GM19324 (cell line): ENCODE measurements around the gene EMX2.

Experiments
- ATAC-seq: cut with Tn5 transposase; IDR thresholded peaks from one replicate; pipeline ENCODE4 v1.9.1; 2021; ENCODE audit warnings: mild to moderate bottlenecking, moderate library complexity; ENCODE audit not compliant: unreplicated experiment, low FRiP score

The EMX2 gene

DNA sequence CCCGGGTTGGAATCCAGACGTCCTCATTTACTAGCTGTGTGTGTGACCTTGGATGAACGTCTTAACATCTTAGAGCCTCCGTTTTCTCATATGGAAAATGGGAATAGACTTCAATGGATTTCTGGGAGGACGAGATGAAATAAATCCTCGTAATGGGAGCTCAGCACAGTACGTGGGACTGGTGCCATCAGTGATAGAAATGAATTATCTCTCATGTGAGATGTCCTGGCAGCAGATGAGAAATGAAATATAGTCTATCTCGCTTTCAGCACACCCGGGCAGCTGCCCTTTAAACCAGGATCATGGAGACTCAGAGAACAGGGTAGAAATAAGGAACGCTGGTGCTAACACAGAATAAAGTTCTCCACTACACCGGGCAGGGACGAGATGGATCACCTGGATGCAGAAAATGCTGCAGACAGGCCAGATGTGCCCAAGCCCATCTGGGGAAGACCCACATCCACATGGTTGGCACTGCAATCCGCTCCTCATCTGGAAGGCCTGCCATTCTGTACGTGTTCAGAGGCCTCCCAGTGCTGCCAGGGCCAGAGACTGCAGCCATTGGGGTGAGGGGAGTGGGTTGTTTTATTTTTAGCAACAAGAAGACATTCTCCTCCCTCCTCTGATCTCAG, 11.1 kb upstream of the EMX2 start:
- ATAC-seq: no peak

GRCh38 chr10:117532003-117532385, 10.6 kb upstream of the EMX2 start:
- no peak for ATAC-seq

- ATAC-seq: no peak
Measured at GRCh38 chr10:117532451-117533107, 10.0 kb upstream of the EMX2 start.

- ATAC-seq: no peak
Measured at GRCh38 chr10:117533507-117534281, 8.9 kb upstream of the EMX2 start.

DNA sequence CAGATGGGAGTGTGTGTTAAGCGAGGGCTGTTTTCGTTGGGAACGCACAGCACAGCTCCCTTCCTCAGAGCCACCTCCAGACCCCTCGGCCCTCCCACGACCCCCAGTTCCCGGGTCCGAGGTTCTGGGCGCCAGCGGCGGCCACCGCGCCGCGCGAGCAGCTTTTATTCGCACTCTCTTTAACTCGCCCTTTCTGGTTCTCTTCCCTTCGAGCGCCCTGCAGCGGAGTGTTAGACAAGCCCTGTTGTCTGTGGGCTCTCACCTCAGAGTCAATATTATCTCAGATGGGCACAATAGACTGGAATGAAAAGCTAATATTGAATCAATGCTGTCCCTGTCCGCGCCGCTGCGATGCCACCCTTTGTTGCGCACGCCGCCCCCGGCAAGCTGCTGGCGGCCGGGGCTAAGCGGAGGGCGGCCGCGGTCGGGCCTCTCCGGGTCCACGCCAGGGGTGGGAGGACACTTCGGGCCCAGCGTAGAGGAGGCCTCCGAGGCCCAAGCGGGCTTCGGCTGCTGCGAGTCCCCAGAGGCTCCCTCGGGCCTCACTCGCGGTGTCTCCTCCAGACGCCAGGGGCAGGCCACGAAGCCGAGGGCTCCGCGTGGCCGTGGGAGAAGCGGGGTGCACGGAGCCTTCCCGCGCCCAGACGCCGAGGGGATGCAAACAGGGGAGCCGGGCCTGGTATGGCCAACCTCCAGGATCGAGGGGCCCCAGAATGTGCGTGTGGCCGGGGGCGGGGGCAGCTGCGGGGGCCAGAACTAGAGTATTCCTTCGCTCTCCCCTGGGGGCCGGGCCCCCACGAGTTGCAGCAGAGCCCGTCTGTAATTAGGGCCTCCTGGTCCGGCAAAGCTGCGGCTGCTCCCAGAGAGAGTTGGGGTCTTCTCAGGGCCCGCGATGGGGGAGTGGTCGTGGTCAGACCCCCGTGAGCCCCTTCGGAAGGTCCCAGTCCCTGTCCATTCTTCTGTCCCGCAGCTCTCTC, 7.9 kb upstream of the EMX2 start:
- no peak for ATAC-seq

- no peak for ATAC-seq
Measured at GRCh38 chr10:117535298-117536071, 7.1 kb upstream of the EMX2 start.

GRCh38 chr10:117536072-117536865, 6.3 kb upstream of the EMX2 start:
- no peak for ATAC-seq

DNA sequence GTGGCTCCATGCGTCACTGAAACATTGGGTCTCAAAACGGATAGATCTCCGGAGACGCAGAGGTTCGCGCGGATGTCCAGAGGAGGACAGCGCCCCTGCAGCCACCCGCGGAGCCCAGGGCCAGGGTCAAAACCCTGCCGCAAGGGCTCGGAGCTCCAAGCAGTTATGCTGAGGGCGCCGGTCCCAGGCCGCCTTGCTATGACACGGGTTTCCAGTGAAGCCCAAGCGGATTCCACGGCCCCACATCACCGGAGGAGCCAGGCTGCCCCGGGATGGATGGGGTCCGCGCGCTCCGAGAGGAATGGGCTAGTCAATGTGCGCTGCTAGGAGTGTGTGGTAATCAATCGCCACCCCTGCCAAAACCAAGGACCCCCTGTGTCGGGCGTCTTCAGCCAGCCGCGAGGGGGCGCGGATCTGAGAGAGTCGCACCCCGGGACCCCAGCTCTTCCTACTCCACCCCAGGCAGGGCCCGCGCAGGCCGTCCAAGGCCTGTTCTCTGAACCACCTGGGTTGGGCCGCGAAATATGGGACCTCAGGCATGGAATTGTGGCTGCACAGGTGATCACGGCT, 5.6 kb upstream of the EMX2 start:
- ATAC-seq: no peak

DNA sequence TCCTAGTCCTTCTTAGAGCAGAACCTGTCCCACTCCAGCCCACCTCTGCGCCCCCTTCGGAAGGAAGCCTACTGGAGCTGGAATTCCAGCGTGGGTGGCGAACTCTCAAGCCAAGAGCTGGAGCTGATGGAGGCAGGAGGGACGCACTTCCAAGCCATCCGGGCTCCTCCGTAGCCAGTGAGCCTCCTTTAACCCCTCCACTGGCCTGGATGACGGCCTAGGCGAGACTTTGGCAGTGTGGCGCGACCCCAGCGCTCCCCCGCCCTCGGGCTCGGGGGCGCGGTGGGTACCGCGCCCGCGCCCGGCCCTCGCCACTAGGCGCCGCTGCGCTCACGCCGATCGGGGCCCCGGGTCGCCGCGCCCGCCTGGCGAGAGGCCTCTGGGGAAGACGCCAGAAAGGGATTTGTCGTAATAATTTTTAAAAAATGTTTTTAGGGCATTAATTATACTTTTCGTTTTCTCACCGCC, 5.1 kb upstream of the EMX2 start:
- no peak for ATAC-seq

DNA sequence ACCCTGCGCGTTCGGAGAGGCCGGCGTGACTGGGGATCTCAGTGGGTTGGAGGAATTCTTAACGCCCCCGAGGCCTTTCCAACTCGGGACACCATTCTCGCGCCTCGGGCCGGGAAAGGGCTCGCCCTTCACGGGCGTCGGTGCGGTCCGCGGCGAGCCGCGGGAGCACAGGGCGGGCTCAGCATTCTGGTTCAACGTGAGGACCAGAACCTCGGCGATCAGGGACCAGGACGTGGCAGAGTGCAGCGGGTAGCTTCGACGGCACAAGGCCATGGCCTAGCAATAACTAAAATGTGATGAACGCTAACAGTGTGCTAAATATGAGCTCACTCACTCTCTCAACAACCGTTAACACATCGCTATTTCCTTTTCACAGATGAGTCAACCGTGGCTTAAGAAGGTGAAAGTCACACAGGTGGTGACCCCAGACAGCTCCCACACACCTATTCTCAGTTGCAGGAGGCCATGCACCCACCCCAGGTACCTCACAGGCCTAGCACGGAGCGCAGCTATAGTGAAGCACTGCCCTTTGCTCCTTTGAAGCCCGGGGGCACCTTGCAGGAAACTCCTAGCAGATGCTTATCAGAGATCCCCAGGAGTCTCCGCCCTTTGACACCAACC, 4.5 kb upstream of the EMX2 start:
- ATAC-seq: no peak

GRCh38 chr10:117539361-117539773, 3.2 kb upstream of the EMX2 start:
- no peak for ATAC-seq

DNA sequence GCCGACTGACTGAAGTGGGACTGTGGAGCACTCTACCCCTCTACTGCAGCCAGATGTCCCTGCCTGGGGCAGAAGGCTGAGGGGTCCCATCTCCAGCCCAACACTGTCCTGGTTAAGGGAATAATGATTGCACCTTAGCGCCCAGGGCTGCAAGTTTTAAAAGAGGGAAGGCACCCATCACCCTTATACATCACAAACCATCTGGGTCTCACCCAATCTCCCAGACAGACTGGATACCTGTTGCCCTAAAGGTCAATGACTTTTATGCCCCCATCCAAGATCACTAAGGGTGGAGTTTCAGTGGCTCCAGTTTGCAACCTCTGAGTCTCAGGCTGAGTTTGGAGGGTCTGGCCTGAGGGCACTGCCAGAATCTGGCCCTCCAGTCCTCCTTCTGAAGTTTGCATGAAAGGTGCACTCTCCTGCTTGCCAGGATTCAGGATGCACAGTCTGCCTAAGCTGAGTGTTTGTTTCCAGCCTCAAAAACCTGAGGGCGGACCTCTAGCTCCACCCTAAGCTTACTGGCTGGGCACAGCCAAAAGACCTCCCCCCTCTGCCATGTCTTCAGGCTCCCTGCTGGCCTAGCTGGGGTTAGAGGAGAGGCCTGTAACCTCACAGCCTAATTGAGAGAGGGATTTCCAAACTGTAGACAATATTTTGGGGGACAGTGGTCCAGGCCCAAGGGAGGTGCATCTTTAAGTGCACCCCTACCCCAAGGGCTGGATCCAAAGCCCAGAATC, 2.5 kb upstream of the EMX2 start:
- ATAC-seq: no peak

DNA sequence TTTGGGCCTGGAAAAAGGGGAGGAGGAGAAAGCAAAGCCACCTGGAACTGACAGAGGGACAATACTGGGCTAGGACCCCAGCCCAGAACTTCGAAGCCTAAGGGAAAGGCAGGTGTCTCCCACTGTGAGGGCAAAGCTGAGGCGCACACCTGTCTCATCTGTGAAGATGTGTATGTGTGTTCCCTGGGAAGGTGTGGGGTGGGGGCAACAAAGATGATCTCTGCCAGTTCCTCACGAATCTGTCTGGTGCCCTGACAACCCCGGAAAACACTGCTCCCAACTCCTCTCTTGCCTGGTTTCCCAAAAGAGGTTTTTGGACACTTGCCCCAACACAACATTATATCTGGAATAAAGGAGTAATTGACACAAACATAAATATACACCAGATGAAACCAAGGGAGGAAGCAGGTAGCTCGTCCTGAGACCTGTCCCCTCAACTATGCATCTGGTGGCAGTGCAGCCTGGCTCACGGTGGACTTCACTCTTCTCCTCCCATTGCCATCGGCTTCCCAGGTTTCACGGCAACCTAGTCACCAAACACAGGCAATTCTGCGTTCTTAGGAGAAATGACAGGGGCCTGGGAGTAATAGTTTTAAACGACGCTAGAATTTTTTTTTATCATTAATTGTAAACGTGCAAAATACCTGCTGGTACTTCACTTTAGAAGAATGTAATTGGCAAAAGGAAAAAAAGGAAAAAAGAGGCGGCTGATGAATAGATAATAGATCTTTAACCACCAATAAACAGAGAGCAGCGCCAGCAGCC, 1.7 kb upstream of the EMX2 start:
- no peak for ATAC-seq

DNA sequence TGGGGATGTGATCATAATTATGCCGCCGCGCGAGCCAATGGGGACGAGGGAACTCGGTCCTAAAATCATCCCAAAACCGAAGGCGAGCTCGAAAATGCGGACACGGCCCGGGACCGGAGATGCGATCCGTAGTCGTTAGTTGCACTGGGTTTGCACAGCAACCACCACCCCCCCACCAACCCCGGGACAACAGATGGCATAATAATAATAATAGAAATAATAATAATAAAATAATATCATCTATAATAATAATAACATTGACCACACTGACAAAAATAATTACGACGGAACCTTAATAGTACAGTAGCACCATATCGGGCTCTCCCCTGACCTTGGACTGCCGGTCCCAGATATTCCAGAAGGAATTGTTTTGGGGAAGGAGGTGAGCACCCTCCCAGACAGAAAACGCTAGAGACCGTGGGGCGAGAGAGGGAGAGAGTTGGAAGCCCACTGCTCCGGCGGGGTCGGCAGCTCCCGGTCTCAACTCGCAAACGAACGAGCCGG, 1.1 kb upstream of the EMX2 start:
- no peak for ATAC-seq

DNA sequence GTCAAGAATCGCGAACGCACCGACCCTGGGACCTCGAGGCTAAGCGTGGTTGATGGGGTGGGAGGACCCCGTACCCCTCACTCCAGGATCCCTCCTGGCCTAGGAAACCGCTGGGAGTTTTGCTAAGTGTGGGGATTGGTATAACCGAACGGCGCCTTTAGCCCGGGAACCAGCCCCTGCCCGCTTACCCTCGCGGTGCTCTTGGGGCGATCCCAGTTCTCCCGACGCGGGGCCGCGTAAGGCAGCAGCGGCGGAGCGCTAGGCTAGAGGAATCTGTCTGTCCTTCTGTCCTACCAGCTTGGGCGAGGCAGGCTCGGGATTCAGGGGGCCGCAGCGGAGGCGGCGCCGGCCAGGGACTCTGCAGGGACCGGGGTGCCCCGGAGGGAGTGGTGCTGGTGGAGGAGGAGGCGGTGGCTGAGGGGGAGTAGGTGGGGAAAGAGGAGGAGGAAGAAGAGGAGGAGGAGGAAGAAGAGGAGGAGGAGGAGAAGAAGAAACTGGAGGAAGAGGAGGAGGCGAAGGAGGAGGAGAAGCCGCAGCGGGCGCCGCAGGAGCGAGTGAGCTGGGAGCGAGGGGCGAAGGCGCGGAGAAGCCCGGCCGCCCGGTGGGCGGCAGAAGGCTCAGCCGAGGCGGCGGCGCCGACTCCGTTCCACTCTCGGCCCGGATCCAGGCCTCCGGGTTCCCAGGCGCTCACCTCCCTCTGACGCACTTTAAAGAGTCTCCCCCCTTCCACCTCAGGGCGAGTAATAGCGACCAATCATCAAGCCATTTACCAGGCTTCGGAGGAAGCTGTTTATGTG, 439 bp upstream of the EMX2 start:
- ATAC-seq: no peak
